HG03520 (cell line): Measurements from ENCODE around the gene DEDD2.
"Not testable (repeated sequence)": the region's sequence is repeated elsewhere in the genome, so short reads cannot be mapped to it uniquely, and the experiment has no call there.

Source experiments
- ATAC-seq: cut with Tn5 transposase; IDR thresholded peaks from one replicate; pipeline ENCODE4 v1.9.1; 2021; ENCODE audit warnings: mild to moderate bottlenecking, moderate library complexity; ENCODE audit not compliant: unreplicated experiment

Gene DEDD2

GRCh38 chr19:42217520-42218437, at the start of gene DEDD2:
DEDD2 (minus strand) TSS chr19:42217677; CDS start chr19:42217007, 670 bp downstream.
- peak; percentile 66 for ATAC-seq

DNA sequence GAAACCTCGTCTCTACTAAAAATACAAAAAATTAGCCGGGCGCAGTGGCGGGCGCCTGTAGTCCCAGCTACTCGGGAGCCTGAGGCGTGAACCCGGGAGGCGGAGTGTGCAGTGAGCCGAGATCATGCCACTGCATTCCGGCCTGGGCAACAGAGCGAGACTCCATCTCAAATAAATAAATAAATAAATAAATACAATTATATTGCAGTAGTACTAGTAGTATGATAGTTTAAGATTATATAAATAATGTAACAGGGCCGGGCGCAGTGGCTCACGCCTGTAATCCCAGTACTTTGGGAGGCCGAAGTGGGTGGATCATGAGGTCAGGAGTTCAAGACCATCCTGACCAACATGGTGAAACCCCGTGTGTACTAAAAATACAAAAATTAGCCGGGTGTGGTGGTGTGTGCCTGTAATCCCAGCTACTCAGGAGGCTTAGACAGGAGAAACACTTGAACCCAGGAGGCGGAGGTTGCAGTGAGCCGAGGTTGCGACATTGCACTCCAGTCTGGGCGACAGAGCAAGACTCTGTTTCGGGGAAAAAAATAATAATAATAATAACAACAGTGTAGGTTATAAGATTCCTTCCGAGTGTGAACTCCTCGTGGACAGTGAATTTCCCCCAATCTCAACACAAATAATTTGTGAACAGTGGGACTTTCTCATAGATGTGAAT, 49.6 kb upstream of the DEDD2 start:
- ATAC-seq = not testable (repeated sequence)

DNA sequence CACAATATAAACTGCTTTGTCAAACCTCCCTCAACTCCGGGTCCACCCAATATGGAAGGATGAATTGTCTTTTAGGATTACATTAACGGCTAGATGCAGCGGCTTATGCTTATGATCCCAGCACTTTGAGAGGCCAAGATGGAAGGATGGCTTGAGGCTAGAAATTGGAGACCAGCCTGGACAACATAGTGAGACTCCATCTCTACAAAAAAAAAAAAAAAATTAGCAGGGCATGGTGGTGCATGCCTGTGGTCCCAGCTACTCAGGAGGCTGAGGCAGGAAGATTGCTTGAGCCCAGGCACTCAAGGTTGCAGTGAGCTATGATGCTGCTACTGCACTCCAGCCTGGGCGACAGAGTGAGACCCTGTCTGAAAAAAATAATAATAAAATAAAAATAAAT, 48.6 kb upstream of the DEDD2 start:
- not testable (repeated sequence) for ATAC-seq

GRCh38 chr19:42261763-42262162, 44.3 kb upstream of the DEDD2 start:
- ATAC-seq = no peak

DNA sequence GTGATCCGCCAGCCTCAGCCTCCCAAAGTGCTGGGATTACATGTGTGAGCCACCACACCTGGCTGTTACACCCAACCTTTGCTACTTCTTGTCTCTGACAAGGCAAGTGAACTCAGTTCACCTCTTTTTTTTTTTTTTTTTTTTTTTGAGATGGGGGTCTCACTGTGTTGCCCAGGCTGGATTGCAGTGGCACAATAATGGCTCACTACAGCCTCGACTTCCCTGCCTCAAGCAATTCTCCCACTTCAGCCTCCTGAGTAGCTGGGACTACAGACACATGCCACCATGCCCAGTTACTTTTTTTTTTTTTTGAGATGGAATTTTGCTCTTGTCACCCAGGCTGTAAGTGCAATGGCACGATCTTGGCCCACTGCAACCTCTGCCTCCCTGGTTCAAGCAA, 40.4 kb upstream of the DEDD2 start:
- ATAC-seq = not testable (repeated sequence)

- no peak for ATAC-seq
Measured at GRCh38 chr19:42255766-42256745, 38.6 kb upstream of the DEDD2 start.

- no peak for ATAC-seq
Measured at GRCh38 chr19:42254850-42255765, 37.6 kb upstream of the DEDD2 start, which contains the start of gene ERF. ERF (minus strand) TSS chr19:42255128; CDS start chr19:42254999, 129 bp downstream.

DNA sequence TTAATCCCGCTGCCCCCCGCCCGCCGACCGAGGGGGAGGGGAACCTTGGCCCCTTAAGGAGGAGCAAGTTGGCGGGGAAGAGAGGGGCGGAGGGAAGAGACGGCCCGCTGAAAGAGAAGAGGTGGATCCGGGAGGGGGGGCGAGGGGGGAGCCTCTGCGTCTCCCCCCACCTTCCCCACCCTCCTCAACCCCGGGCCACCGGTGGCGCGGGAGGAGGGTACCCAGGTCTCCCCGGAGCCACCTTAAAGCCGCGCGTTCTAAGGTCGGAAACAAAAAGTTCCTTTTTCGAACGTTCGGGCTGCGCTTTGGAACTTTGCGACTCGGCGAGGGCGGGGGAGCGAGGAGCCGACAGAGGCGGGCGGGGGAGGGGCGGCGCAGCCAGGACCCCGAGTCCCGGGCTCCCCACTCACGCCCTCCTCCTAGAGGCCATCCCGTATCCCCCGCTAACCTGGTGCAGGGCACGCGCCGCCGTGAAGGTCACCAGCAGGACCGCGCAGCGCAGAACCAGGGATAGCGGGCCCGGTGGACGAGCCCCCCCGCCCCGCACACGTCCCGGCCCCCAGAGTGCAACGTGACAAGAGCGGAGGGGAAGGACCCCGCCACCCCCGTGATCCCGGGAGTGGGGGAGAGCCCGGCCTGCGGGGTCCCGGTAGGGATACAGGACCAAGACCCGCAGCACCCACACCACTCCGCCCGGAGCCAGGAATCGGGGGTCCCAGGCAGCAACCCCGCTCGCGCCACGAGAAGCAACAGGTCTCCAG, 36.8 kb upstream of the DEDD2 start:
- ATAC-seq = no peak

- ATAC-seq = no peak
Measured at GRCh38 chr19:42253245-42254088, 36.0 kb upstream of the DEDD2 start.

GRCh38 chr19:42252365-42253244, 35.1 kb upstream of the DEDD2 start:
- ATAC-seq = no peak

DNA sequence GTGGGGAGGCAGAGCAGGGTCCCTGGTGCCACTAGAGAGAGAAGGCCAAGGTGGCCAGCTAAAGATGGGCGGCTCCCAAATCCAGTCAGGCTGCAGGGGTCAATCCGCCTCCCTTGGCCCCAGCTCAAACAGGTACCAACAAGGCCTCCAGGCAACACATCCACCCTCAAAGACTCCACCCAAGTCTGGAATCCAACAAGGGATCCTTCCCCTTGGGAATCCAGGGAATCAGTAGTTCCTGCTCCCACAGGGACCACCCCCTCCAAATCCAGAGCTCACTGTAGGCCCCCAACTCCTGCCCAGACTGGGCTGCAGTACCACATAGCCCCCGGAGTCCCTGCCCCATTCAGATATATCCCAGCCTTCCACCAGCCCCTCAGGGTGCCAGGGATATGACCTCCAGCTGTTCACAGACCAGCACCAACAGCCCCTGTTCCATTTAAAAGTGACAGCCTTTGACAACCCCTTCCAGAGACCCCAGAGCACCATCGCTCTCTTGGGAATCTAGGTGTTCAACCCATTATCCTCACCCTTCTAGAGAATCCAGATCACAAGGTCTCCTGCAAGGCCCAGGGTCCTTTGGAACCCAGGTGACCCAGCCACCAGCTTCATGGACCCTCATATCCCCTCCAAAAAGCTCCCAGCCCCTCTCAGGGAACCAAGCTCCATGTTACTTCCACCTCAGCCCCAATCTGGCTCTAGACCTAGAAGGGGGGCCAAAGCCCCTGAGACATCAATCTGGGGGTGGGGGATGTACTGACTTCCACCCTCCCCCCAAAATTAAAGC, 34.3 kb upstream of the DEDD2 start:
- no peak for ATAC-seq

DNA sequence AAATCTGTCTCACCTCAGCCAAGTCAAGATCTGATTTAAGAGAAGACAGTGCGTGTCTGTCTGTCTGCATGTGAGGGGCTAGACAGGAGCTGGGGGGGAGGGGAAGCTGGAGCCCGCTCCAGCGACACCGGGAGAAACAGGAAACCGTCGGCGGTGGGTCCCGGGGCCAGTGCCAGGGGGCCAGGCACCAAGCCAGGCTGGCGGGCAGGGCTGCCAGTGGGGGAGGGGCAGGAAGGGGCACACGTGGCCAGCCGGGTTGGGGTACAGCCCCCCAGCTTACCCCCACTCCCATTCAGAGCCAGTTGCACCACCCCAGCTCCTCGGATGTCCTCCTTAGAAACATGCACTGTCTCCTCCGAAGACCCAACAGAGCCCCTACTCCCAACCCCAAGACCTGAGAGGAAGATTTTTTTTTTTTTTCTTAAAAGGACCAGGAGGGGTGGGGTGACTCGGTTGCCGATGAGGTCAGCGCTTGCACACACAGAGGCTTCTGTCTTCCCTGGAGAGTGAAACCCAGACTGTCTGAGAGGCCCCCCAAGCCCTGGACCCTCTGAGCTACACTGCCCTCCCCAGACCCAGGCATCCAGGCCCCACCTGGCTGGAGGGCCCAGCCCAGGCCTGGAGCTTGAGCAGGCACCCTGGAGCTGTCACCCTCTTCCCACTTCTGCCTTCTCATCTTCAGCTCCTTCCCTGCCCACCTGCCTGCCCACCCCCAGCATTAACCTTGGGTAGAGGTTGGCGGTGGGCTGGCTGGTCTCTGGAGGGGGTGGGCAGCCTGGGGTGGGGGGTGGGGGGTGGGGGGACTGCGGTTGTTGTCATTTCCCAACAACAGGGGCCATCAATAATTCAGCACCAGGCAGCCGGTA, 33.4 kb upstream of the DEDD2 start:
- no peak for ATAC-seq

GRCh38 chr19:42250183-42250665, 32.7 kb upstream of the DEDD2 start:
- ATAC-seq = no peak

GRCh38 chr19:42249769-42250168, 32.3 kb upstream of the DEDD2 start:
- no peak for ATAC-seq

DNA sequence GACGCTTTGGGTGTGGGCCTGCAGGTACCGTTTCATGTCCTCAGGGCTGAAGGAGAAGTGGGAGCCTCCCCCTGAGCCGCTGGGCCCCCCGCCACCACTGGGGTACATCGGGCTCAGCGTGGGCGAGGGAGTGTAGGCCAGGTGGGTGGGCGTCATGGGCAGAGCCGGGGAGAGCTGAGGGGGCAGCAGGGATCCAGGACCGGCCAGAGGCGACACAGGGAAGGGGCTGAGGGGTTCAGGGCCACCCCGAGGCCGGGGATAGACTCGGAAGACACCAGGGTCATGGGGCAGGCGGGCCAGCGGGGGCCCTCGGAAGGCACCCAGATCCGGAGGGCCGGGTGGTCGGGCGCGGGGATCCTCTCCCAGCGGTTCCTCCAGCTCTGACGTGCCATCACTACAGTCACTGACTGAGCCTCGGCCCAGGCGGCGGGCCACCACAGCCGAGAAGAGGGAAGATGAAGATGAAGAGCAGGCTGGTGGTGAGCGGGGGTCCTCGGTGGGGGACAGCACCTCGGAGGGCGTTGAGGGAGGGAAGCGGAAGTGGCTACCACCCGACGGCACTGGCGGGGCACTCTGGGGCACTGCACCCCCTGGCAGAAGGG, 31.8 kb upstream of the DEDD2 start:
- ATAC-seq = no peak
